DOHH2 (cell line): Measurements from ENCODE around the gene ERG.

Source experiments
- H3F3A ChIP-seq: fragments of 200-600 bp; sonication (generic), shearing (Covaris generic); 2 replicates; pipeline ENCODE4 v1.6.0; 2016; ENCODE audit warnings: antibody characterized with exemption, mild to moderate bottlenecking; ENCODE audit not compliant: control insufficient read depth, insufficient read depth
- H3K27ac ChIP-seq: fragments of 200-600 bp; sonication (generic); 2 replicates; pipeline ENCODE4 v1.5.1; 2014; ENCODE audit warnings: low read depth, mild to moderate bottlenecking, low read length, moderate library complexity
- H3K27me3 ChIP-seq: fragments of 200-600 bp; sonication (generic); 2 replicates; pipeline ENCODE4 v1.6.1; 2014; ENCODE audit warnings: mild to moderate bottlenecking, low read length, mixed read lengths; ENCODE audit not compliant: control insufficient read depth
- H3K36me3 ChIP-seq: fragments of 200-600 bp; sonication (generic); 2 replicates; pipeline ENCODE4 v1.6.1; 2014; ENCODE audit warnings: mild to moderate bottlenecking, low read length, moderate library complexity, mixed read lengths; ENCODE audit not compliant: control insufficient read depth
- H3K4me1 ChIP-seq: fragments of 200-600 bp; sonication (generic); 2 replicates; pipeline ENCODE4 v1.6.1; 2014; ENCODE audit warnings: mild to moderate bottlenecking, low read length, mixed read lengths; ENCODE audit not compliant: control insufficient read depth
- H3K4me2 ChIP-seq: fragments of 200-600 bp; sonication (generic); 2 replicates; pipeline ENCODE4 v1.6.0; 2014; ENCODE audit warnings: mild to moderate bottlenecking, low read length, moderate library complexity
- H3K4me3 ChIP-seq: fragments of 200-600 bp; sonication (generic); 2 replicates; pipeline ENCODE4 v1.5.1; 2014; ENCODE audit warnings: mild to moderate bottlenecking, low read length, mixed read lengths
- H3K79me2 ChIP-seq: fragments of 200-600 bp; sonication (generic); 2 replicates; pipeline ENCODE4 v1.6.1; 2014; ENCODE audit warnings: mild to moderate bottlenecking, low read length, mixed read lengths; ENCODE audit not compliant: control insufficient read depth
- H3K9me2 ChIP-seq: fragments of 200-600 bp; sonication (generic); replicated peaks from 2 replicates; pipeline ENCODE4 v1.6.1; 2014; ENCODE audit warnings: mild to moderate bottlenecking, low read length, mixed read lengths; ENCODE audit not compliant: control insufficient read depth
- H3K9me3 ChIP-seq: fragments of 200-600 bp; sonication (generic); 2 replicates; pipeline ENCODE4 v1.6.1; 2014; ENCODE audit warnings: antibody characterized with exemption, low read length, mixed read lengths; ENCODE audit not compliant: control insufficient read depth, insufficient read depth
- H4K20me1 ChIP-seq: fragments of 200-600 bp; sonication (generic); 2 replicates; pipeline ENCODE4 v1.6.0; 2014; ENCODE audit warnings: low read depth, mild to moderate bottlenecking, antibody characterized with exemption, low read length, moderate library complexity; ENCODE audit not compliant: control insufficient read depth, insufficient read depth
- CTCF ChIP-seq: fragments of 200-600 bp; sonication (generic); IDR thresholded peaks from one replicate; pipeline ENCODE4 v1.5.1; 2014; ENCODE audit warnings: antibody characterized with exemption, mild to moderate bottlenecking, low read depth, low read length; ENCODE audit not compliant: poor library complexity, severe bottlenecking
- EZH2phosphoT487 ChIP-seq: fragments of 200-600 bp; sonication (generic); IDR thresholded peaks from 2 replicates; pipeline ENCODE4 v1.6.1; 2017; ENCODE audit warnings: borderline replicate concordance, mild to moderate bottlenecking, antibody characterized with exemption, low read length, moderate library complexity, mixed read lengths

ERG gene

GRCh38 chr21:38377165-38378088, 120.8 kb downstream of the ERG start:
- Histone ChIP-seq H3K4me1 (no peaks in the 10 kb centered on the region), H3F3A (no peaks in the 10 kb centered on the region), H3K27me3 (no peaks in the 10 kb centered on the region; the same call in 1 of the 2 replicates), H3K9me3 (no peaks in the 10 kb centered on the region), H3K4me2 (no peak overlapping the region), H3K9me2 (no peaks in the 10 kb centered on the region), H3K4me3 (no peak overlapping the region), H3K27ac (no peak overlapping the region), H3K79me2 (no peaks in the 10 kb centered on the region), H3K36me3 (no peaks in the 10 kb centered on the region), H4K20me1 (no peaks in the 10 kb centered on the region)
- no peak for TF ChIP-seq EZH2phosphoT487
- TF ChIP-seq CTCF, result no peak

- Histone ChIP-seq H3K4me1 (no peaks in the 10 kb centered on the region), H3K4me2 (no peak overlapping the region), H3K79me2 (no peaks in the 10 kb centered on the region), H4K20me1 (no peaks in the 10 kb centered on the region), H3K9me3 (no peaks in the 10 kb centered on the region), H3K4me3 (no peak overlapping the region), H3K27ac (no peak overlapping the region), H3F3A (no peaks in the 10 kb centered on the region), H3K9me2 (no peaks in the 10 kb centered on the region), H3K36me3 (no peaks in the 10 kb centered on the region), H3K27me3 (no peaks in the 10 kb centered on the region; the same call in 1 of the 2 replicates)
- TF ChIP-seq CTCF (no peak), EZH2phosphoT487 (no peak)
Observed at GRCh38 chr21:38376693-38377092, 121.6 kb downstream of the ERG start.

- Histone ChIP-seq H3K9me3 (no peaks in the 10 kb centered on the region), H3K9me2 (no peaks in the 10 kb centered on the region), H3K27me3 (no peaks in the 10 kb centered on the region; the same call in 1 of the 2 replicates), H3K4me3 (no peak overlapping the region), H3F3A (no peaks in the 10 kb centered on the region), H3K36me3 (no peaks in the 10 kb centered on the region), H3K4me2 (no peak overlapping the region), H4K20me1 (no peaks in the 10 kb centered on the region), H3K4me1 (no peaks in the 10 kb centered on the region), H3K27ac (no peak overlapping the region), H3K79me2 (no peaks in the 10 kb centered on the region)
- no peak for TF ChIP-seq EZH2phosphoT487
- no peak for TF ChIP-seq CTCF
Observed at GRCh38 chr21:38376235-38376634, 122.0 kb downstream of the ERG start.
